Measurements from ENCODE around the gene UGT1A10.

The UGT1A10 gene

DNA sequence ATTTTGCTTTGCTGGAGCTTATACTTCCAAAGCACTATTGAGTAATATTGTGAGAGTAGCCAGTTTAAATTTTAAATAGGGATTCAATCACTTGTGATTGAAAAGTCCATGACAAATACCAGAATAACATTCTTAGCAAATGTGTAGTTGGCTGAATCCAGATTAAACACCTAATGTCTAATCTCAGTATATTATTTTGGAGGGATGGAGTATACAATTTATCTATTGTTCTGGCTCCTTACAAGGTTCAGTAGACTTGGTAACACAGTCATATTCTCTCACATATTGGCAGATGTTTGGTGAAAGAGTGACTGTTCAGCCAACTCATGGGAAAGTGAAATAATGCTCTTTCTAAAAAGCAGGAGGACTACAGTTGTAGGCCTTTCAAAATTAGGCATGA lies 37.6 kb downstream of the UGT1A10 start:
- no peak for DNase-seq (ENCODE audit: extremely low read depth, insufficient read length)
- H3K27me3 ChIP-seq (replicated peaks; ENCODE audit: control insufficient read depth, insufficient read depth, low read length) = no peaks in the 10 kb centered on the region
- H3K36me3 ChIP-seq (ENCODE audit: control insufficient read depth, insufficient read depth, low read length) = no peaks in the 10 kb centered on the region
- TF ChIP-seq CTCF (IDR thresholded peaks at IDR 0.05; ENCODE audit: insufficient read depth, low read length, poor library complexity, severe bottlenecking) = no peak
- no peak overlapping the region for H3K4me3 ChIP-seq (replicated peaks; ENCODE audit: low read depth, low read length)

GRCh38 chr2:233674314-233674713 lies 38.1 kb downstream of the UGT1A10 start:
- Histone ChIP-seq H3K27me3 (replicated peaks; ENCODE audit: control insufficient read depth, insufficient read depth, low read length) (no peaks in the 10 kb centered on the region), H3K36me3 (ENCODE audit: control insufficient read depth, insufficient read depth, low read length) (no peaks in the 10 kb centered on the region), H3K4me3 (replicated peaks; ENCODE audit: low read depth, low read length) (no peak overlapping the region)
- no peak for DNase-seq (ENCODE audit: extremely low read depth, insufficient read length)
- no peak for TF ChIP-seq CTCF (IDR thresholded peaks at IDR 0.05; ENCODE audit: insufficient read depth, low read length, poor library complexity, severe bottlenecking)

- Histone ChIP-seq H3K4me3 (replicated peaks; ENCODE audit: low read depth, low read length) (no peak overlapping the region), H3K27me3 (replicated peaks; ENCODE audit: control insufficient read depth, insufficient read depth, low read length) (no peaks in the 10 kb centered on the region), H3K36me3 (ENCODE audit: control insufficient read depth, insufficient read depth, low read length) (no peaks in the 10 kb centered on the region)
- TF ChIP-seq CTCF (IDR thresholded peaks at IDR 0.05; ENCODE audit: insufficient read depth, low read length, poor library complexity, severe bottlenecking) = no peak
- no peak for DNase-seq (ENCODE audit: extremely low read depth, insufficient read length)
Measured at GRCh38 chr2:233674995-233675394, 38.7 kb downstream of the UGT1A10 start.

GRCh38 chr2:233676046-233676445 lies 39.8 kb downstream of the UGT1A10 start:
- no peaks in the 10 kb centered on the region for H3K36me3 ChIP-seq (ENCODE audit: control insufficient read depth, insufficient read depth, low read length)
- H3K27me3 ChIP-seq (replicated peaks; ENCODE audit: control insufficient read depth, insufficient read depth, low read length) = no peaks in the 10 kb centered on the region
- TF ChIP-seq CTCF (IDR thresholded peaks at IDR 0.05; ENCODE audit: insufficient read depth, low read length, poor library complexity, severe bottlenecking) = no peak
- H3K4me3 ChIP-seq (replicated peaks; ENCODE audit: low read depth, low read length) = no peak overlapping the region
- DNase-seq (ENCODE audit: extremely low read depth, insufficient read length) = no peak

DNA sequence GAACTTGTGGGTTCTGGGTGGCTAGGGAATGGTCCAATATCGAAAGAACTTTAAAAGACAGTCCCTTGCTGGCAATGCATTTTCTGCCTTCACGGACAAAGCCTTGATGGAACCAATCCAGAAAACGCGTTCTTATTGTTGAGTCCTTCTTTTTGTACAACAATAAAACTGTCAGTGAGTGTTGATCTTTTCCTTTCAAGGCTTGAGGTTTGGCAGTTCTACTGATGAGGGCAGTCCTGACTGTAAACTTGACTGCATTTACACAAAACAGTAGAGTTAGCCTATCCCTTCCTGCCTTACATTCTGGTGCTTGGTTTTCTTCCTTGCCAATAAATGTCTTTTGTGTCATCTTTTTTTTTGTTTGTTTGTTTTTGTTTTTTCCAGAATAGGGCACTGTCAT lies 42.9 kb downstream of the UGT1A10 start:
- no peaks in the 10 kb centered on the region for H3K36me3 ChIP-seq (ENCODE audit: control insufficient read depth, insufficient read depth, low read length)
- no peak overlapping the region for H3K4me3 ChIP-seq (replicated peaks; ENCODE audit: low read depth, low read length)
- no peak for TF ChIP-seq CTCF (IDR thresholded peaks at IDR 0.05; ENCODE audit: insufficient read depth, low read length, poor library complexity, severe bottlenecking)
- no peak for DNase-seq (ENCODE audit: extremely low read depth, insufficient read length)
- 0 out of 2 replicates have a peak, but pooled peaks cover 1% of the 10 kb centered on the region for H3K27me3 ChIP-seq (replicated peaks; ENCODE audit: control insufficient read depth, insufficient read depth, low read length)

GRCh38 chr2:233680361-233681045 lies 44.3 kb downstream of the UGT1A10 start:
- DNase-seq (ENCODE audit: extremely low read depth, insufficient read length) = no peak
- no peak for TF ChIP-seq CTCF (IDR thresholded peaks at IDR 0.05; ENCODE audit: insufficient read depth, low read length, poor library complexity, severe bottlenecking)
- Histone ChIP-seq H3K4me3 (replicated peaks; ENCODE audit: low read depth, low read length) (no peak overlapping the region), H3K36me3 (ENCODE audit: control insufficient read depth, insufficient read depth, low read length) (no peaks in the 10 kb centered on the region), H3K27me3 (replicated peaks; ENCODE audit: control insufficient read depth, insufficient read depth, low read length) (0 out of 2 replicates have a peak, but pooled peaks cover 1% of the 10 kb centered on the region)

Measured in GM06990 (cell line).